Measurements from ENCODE around the gene ASPG. TPM values are rescaled to one million over a fixed set of nuclear protein-coding genes. Genes with fewer than 3 reads are reported as not detected.

ASPG gene
- total RNA-seq, 1 experiment from 2014 or later = not detected

DNA sequence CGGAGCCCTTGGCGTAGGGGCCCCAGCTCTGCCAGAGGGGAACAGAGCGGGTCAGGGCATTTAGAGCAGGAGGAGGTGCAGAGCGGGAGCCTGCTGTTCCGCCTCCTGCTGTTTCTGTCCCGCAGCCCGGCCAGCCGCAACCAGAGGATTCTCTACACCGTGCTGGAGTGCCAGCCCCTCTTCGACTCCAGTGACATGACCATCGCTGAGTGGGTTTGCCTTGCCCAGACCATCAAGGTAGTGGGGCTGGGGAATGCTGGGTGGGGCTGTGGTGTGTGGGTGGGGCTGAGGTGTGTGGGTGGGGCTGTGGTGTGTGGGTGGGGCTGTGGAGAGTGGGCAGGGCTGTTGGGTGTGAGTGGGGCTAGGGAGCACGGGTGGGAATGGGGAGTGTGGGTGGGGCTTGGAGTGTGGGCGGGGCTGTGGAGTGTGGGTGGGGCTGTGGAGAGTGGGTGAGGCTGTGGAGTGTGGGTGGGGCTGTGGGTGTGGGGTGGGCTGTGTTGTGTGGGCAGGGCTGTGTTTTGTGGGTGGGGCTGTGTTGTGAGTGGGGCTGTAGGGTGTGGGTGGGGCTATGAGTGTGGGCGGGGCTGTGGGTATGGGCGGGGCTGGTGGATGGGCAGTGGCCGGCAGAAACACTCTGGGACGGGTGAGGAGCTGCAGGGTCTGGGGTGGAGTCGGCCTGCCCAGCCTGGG is 8.0 kb downstream of the ASPG start:
- DNase-seq (ENCODE audit: low read depth) = no peak

DNA sequence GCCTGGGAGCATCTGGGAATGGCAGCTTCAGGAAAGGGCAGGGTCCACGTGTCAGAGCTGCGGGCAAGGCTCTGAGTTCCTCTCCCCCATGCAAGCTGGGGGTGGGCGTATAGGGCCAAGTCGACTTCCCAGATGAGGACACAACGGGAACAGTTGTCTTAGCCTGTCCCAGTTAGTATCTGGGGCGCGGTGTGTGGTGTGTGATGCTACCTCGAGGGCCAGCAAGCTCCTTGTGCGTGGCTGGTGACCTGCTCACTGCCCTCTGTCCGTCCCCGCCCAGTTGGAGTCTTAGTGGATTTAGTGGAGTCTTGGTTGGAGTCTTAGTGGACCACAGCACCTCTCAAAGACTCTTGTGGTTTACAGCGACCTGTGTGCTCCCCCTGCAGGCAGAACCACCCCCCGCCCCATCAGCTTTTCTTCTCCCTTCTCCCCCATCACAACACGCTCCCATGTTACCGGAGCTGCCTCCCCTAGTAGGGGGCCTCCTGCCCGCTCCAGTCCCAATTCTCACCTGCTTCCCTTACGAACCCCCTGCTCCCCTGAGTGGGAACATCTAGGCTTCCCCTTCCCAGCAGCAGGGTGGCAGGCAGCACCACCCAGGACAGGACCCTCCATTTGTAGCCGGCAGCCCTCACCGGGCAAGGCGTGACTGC is 8.7 kb downstream of the ASPG start:
- DNase-seq (ENCODE audit: low read depth) = no peak

DNA sequence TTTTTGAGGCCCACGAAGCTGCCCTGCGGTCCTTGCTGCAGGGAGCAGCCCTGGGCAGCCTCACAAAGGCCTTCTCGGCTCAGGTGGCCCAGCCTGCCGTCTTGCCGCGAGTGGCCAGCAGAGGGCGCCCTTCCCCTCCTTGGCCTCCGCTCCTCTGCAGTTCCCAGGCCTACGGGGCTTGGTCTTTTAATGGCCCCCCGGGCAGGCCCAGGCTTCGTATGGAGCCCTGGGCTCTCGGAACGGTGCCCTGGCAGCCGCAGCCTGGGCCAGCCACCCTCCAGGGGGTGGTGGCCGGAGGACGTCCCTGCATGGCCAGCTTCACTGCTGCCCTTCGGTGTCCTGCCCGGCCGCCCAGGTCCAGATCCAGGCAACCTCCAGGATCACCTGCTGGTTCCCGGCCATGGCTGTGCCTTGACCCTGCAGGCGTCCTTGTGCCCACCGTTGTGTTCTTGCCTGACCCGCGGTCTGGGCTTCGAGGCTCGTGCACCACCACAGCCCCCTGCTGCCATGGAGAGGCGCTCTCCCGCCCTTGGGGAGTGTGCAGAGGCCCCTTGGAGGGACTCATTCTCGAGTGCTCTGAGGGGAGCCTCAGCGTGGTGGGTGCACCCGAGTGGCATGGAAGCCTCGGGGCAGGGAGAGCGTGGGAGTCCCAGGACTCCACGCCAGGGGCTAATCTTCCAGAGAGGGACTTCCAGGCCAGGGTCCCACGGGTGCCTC is 9.4 kb downstream of the ASPG start:
- DNase-seq (ENCODE audit: low read depth) = peak; percentile 10

DNA sequence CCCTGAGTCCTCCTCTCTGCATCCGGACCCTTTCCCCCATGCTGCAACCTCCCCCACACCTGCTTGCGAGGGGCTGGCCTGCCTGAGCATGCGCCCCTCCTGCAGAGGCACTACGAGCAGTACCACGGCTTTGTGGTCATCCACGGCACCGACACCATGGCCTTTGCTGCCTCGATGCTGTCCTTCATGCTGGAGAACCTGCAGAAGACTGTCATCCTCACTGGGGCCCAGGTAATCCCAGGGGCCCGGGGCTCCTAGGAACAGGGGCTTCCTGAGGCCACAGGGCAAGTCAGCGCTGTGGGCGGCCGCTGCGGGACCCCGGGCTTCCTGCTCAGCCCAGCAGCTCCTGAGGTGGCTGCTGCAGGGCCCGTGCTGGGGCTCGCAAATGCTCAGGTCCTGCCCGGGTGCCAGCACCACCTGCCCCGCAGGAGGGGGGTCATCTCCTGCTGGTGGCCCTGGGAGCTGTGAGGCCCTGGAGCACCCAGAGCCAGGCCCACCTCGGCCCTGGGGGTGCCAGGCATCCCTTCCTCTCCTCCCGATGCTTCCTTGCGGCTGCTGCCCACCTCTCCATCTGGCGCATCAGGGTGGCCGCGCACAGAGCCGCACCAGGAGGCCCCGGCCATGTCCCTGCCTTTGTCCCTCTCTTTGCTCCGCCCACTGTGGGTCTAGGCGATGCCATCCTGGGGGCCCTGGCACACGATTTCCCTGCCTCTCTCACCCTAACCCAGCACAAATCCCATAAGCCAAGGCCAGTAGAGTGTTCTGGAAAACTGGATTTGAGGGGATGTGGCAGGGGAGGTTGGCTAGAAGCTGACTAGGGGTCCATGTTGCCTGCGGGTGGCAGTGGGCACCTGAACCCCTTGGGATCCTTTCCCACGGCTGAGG is 10.2 kb downstream of the ASPG start:
- no peak for DNase-seq (ENCODE audit: low read depth)

DNA sequence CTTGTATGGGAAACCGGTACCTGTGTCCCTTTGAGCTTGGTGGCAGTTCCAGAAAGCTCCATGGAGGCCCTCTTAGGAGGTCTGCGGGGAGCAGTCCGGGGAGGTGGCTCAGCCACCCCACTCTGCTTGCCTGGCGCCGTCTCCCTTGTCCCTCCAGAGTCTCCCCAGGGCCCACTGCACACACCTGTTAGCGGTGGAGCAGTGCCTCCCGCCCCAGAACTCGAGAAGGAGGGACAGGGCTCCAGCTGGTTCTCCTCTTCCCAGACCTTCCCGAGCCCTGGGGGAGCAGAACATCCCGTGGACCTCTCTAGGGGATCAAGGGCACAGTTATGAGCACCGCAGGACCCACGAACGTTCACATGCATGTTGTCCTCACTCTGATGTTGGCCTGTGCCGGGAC is 10.8 kb downstream of the ASPG start:
- no peak for DNase-seq (ENCODE audit: low read depth)

DNA sequence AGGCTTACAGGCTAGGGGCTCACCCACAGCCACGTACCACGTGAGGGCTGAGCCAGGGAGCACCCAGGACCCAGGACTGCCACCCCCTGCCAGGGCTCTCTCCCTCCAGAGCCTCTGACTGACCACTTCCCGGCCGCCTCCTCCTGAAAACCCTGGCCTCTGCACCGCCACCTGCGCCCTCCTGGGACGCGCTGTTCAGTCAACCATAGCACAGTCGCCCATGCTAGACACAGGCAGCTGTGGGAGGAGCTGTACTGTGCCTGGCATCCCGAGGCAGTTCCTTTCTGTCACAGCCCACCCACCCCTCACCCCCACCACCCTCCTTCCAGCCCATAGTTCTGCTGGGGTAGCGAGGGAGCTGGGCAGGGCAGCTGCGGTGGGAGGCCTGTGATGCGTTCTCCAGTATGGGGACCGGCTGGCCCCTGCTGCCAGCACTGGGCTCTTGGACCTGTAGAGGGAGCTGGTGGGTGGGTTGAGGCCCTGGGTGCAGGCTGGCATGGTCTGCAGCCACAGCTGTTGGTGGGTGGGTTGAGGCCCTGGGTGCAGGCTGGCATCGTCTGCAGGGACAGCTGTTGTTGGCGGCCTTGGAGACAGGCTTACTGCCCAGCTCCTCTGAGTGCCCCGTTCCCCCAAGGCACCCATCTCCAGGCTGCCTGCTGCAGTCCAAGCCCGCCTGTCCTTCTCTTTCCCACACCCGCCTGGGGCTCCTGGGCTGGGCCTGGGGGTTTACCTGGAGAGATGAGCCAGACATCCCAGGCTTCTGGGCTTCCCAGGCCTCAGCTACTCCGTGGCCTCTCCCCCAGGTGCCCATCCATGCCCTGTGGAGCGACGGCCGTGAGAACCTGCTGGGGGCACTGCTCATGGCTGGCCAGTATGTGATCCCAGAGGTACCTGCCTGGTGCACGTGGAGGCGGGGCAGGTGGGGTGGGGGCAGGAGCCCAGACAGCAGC is 11.5 kb downstream of the ASPG start:
- DNase-seq (ENCODE audit: low read depth) = no peak

DNA sequence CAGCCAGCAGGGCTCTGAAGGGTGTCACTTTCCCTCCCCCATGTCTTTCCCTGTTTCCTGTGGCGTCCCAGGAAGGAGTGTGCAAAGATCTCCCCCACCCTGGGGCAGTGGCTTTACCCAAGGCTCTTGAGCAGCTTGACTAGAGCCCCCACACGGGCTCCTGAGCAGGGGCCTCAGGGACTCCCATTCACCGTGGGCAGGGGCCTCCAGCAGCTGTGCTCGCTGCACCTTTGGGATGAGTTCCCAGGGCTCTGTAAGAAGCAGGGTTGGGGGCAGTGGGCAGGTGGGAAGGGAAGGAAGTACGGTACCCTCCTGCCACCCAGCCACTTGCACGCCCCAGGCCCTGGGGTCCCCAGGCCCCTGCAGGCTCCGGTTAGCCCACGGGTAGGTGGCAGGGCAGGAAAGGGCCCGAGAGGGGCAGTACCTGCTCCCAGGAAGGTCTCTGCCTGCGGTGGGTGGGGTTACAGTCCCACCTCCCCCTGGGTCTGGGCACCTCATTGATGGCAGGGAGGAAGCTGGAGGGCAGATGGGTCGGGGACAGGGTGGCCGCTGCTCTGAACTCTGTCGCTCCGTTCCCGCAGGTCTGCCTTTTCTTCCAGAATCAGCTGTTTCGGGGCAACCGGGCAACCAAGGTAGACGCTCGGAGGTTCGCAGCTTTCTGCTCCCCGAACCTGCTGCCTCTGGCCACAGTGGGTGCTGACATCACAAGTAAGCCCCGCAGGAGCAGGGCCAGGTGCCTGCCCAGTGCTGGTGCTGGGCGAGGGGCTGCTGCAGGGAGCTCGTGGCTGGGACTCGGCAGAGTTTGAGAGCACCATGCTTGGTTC is 13.0 kb downstream of the ASPG start:
- no peak for DNase-seq (ENCODE audit: low read depth)

DNA sequence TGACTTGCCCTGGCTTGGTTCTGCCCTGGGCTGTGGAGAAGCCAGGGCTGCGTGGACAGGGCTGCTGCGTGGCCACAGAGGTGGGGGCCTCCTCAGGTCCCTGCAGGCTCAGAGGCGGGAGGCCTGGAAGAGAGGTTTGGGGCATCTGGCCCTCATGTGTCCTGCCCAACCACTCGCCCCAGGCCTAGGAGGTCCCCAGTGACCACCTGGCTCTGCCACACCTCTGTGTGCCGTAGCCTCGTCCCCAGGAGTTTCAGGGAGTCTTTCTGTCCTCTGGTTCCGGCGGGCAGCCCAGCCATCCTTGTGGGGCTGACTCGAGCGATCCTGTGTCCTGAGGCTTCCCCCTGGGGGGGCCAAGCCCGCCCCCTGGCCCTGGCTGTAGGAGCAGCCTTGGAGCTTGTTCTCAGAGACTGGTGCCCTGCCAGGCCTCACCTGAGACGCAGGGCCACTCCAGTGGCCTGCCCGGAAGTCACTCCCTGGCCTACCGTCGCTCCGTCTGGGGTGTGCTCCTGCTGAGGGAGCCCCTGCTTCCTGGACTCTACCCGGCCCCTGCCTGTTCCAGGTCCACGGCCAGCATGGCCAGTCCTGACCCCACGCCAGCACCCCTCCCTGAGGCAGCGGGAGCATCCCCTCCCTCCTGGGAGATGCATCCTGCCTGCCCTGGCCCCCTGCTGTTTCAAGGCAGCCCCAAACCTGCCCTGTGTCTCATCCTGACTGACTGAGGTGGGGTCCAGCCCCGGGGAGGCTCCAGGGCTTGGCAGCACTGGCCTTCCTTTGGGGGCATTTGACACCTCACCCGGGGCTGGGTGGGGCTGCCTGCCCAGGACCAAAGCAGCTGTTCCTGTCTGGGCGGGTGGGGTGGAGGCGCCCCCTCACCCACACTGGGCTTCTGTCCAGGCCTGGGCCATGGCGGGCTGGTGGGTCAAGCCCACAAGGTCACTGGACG is 13.9 kb downstream of the ASPG start:
- no peak for DNase-seq (ENCODE audit: low read depth)

DNA sequence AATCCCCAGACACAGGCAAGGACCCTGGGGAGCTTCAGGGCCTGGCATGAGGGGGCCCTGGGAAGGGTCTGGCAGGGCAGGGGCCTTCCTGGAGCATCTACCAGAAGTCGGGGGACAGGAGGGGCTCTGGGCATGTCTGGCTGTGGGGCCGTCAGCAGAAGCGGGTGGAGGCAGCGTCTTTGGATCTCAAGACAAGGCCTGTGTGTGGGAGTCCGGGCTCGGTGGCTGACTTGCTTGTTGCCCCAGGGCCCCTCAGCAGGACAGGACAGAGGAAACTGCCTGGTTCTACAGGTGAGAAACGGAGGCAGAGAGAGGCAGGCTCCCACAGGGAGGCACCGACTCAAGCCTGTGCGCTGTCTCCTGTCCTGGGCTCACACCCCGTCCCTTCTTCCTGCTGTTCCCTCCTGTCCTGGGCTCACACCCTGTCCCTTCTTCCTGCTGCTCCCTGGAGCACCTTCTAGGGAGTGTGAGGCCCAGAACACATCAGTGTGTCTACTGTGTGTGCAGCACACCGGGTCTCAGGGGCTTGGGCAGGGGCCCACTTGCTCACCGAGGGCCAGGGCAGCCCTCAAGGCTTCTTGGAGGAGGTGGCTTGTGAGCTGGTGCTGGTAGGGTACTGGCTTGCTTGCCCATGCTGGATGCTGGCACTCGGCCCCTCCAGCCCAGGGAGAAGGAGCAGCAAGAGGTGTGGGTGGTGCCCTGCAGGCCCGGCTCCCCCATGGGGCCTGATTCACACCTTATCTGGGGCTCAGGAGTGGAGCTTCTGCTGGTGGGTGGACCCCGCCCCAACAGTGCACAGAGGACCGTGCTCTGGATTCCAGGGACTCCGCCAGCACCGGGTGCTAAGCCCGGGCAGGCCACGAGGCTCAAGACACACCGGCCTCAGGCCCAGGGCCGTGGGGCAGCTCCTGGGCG is 14.9 kb downstream of the ASPG start:
- DNase-seq (ENCODE audit: low read depth) = no peak

DNA sequence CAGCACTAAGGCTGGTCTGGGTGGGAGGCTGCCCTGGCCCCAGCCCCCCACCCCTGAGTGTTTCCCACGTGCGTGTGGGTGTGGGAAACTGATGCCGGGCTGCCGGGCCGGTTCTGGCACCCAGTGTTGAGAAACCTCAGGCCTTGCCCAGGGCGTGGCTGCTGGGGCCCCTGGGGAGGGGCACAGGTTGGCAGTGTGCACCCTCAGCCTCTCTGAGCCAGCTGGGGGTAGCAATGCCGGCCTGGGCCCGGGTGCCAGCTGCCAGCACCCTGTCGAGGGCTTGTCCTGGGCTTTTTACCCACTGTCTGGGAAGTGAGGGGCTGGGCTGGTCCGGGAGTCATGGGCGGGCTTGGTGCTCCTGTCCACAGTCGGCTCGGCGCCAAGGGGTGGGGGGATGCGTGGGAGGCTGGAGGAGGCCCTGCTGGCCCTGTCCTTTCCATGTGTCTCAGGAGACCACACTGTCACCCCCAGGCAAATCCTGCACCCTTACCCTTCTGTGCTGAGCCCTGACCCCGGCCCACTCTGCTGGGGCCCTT is 15.7 kb downstream of the ASPG start:
- no peak for DNase-seq (ENCODE audit: low read depth)

DNA sequence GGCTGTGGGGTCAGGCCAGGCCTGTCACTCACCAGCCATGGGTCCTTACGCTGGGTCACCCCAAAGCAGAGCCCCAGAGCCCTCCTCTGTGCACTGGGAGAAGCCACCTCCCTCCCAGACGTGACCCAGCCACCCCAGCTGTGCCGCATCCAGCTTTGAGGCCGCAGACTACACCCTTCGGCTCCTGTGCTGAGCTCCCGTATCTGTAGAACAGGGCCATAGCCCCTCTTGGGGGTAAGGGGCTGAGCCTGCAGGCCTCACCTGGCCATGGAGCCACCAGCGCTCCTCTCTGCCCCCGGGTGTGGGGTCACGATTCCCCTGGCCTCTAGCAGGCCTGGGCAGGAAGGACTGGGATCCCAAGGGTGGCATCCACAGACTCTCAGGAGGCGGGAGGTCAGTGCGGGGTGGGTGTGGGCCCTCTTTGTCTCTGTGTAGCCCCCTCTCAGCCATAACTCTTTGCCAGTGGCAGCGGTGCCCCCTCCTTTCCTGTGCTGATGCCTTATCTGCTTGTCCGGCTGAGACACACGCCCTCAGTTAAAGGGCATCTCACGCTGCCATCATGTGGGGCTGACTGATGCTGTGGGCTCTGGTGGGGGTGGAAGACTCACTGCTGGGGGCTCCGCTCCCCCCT is 16.3 kb downstream of the ASPG start:
- DNase-seq (ENCODE audit: low read depth) = no peak

DNA sequence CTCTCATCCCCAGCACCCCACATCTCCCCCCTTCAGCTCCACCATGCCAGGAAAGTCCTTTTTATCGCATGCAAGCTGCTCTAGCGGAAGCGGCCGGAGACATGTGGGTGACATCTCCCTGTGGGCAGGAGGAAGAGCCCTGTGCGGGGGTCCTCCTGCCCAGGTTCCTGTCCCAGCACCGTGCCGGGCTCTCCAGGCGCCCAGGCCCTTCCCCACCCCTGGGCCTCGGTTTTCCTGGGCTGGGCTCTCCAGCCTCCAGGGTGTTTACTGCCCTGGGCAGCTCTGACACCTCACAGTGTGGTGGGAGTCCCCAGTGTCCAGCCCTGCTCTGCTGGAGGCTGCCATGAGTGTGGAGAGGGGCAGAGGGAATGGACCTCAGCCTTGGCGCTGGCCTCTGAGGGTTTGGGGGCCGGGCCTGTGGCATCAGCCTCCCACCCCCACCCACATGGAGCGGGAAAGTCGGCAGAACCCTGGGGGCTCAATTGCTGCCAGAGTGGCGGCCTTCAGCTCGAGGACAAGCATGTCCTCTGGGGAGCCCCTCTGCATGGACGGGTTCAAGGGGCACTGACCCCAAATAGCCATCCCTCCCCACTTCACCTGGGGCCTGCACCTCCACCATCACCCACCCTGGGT is 16.9 kb downstream of the ASPG start:
- DNase-seq (ENCODE audit: low read depth) = no peak

DNA sequence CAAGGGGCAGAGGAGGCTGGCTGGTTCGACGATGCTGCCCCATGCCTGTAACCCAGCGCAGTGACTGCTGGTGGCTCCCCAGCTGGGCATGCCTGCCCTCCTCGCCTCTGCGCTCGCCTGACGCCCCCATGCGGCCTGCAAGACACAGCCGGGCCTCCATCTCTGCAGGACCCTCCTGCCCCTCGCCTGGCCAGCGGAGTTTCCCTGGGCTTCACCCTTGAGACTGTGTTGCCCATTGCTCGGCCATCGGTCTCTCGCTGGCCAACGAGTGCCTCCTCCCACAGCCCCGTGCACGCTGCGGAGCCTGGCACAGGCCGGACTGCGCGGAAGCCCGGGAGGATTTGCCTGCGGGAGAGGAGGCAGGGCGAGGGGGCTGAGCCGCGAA is 17.6 kb downstream of the ASPG start:
- DNase-seq (ENCODE audit: low read depth) = no peak

DNA sequence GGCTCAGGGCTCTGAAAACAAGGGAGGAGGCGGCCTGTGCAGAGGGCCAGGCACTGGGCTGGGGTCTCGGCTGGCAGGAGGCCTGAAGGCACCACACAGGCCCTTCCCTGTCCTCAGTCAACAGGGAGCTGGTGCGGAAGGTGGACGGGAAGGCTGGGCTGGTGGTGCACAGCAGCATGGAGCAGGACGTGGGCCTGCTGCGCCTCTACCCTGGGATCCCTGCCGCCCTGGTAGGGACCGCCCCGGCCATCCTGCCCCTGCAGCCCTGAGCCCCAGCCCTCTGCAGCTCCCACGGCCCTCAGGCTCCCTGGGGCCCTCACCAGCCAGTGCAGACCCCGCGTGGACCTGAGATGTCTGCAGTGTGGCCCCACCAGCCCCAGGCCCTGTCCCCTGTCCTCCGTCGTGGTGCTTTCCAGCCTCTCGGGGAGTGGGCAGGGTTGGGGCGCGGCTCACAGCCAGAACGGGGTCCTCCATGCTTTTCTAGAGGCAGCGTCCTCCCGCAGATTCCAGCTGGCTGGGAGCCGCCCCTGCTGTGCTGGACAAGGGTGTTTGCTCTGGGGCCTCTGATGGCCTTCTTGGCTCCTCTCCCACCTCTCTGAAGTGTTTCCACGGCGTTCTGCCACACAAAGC is 18.1 kb downstream of the ASPG start:
- DNase-seq (ENCODE audit: low read depth) = no peak

DNA sequence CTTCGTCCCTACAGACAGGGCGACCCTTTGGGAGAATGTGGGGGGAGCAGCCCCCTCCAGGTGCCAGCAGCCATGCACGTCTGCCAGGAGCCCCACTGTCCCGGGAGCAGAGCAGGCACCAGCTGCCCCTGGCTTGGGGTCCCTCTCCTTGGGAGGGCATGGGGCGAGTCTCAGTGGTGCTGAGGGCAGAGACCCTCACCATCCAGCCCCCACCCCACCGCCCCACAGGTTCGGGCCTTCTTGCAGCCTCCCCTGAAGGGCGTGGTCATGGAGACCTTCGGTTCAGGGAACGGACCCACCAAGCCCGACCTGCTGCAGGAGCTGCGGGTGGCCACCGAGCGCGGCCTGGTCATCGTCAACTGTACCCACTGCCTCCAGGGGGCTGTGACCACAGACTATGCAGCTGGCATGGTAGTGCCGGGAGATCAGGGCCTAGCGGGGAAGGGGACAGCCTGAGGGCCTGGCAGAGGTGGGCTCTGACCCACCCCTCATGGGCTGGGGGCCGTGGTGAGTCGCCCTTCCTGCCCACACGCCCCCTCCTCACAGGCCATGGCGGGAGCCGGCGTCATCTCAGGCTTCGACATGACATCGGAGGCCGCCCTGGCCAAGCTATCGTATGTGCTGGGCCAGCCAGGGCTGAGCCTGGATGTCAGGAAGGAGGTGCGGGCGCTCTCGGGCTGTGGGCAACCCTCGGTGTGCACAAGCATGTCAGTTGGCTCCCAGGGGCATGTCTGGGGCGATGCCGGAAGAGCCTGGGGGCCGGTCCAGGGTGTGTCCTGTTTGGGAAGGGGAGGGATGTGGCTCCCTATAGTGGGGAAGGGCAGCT is 18.8 kb downstream of the ASPG start:
- DNase-seq (ENCODE audit: low read depth) = no peak
